HG02759 (cell line): ENCODE data around the gene IQCN.

ENCODE experiments used
- ATAC-seq: cut with Tn5 transposase; IDR thresholded peaks from one replicate; pipeline ENCODE4 v1.9.1; 2021; ENCODE audit warnings: mild to moderate bottlenecking, moderate library complexity; ENCODE audit not compliant: unreplicated experiment

Gene IQCN

GRCh38 chr19:18266771-18267686, 7.2 kb downstream of the IQCN start:
- ATAC-seq, result no peak

GRCh38 chr19:18265582-18265981, 8.7 kb downstream of the IQCN start:
- ATAC-seq, result no peak

- ATAC-seq, result no peak
These were observed 9.2 kb downstream of the IQCN start for GRCh38 chr19:18264971-18265540.

GRCh38 chr19:18264137-18264854, 10.0 kb downstream of the IQCN start:
- ATAC-seq, result no peak

GRCh38 chr19:18263324-18264136, 10.7 kb downstream of the IQCN start:
- ATAC-seq, result no peak

- no peak for ATAC-seq
These were observed 11.3 kb downstream of the IQCN start for GRCh38 chr19:18262917-18263316.

- no peak for ATAC-seq
These were observed 12.1 kb downstream of the IQCN start for GRCh38 chr19:18262144-18262543.

- ATAC-seq, result no peak
These were observed 12.8 kb downstream of the IQCN start for GRCh38 chr19:18261474-18261873.

GRCh38 chr19:18259893-18260292, 14.4 kb downstream of the IQCN start:
- ATAC-seq, result no peak

GRCh38 chr19:18257503-18258470, 16.5 kb downstream of the IQCN start:
- no peak for ATAC-seq

GRCh38 chr19:18254546-18255503, 19.4 kb downstream of the IQCN start:
- ATAC-seq, result no peak

GRCh38 chr19:18253716-18254115, 20.5 kb downstream of the IQCN start:
- no peak for ATAC-seq

- ATAC-seq, result no peak
These were observed 21.1 kb downstream of the IQCN start for GRCh38 chr19:18253130-18253529.

GRCh38 chr19:18252370-18252717, 21.9 kb downstream of the IQCN start:
- ATAC-seq, result no peak

- no peak for ATAC-seq
These were observed 22.5 kb downstream of the IQCN start for GRCh38 chr19:18251587-18252369.

- no peak for ATAC-seq
These were observed 24.4 kb downstream of the IQCN start for GRCh38 chr19:18249834-18250233.

GRCh38 chr19:18245297-18245696, 29.0 kb downstream of the IQCN start:
- no peak for ATAC-seq

- no peak for ATAC-seq
These were observed 34.9 kb downstream of the IQCN start for GRCh38 chr19:18239303-18239702.
